ENCODE results near the gene BYSL.

BYSL gene

GRCh38 chr6:41914869-41915530 lies 6.3 kb upstream of the BYSL start:
- no peak for DNase-seq

GRCh38 chr6:41917528-41917927 lies 3.8 kb upstream of the BYSL start:
- DNase-seq = no peak

GRCh38 chr6:41921712-41921998 lies 356 bp downstream of the BYSL start:
- peak; percentile 8 for DNase-seq

DNA sequence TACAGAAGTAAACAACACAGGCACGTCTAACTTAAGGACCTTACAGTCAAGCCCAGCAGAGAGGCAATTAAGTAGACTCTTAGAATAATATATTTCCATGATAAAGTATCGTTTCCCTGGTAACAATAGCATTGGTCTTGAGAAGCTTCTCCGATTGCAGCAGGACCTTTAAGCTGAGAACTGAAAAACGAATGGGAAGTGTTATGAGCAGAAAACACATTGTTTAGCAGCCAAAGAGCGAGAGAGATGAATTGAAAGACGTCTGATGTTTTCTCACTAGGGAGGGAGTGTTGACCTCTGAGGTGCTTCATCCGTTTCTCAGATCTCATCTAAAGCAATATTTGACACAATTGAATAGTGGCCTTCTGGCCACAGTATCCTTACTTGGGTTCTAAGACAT lies 855 bp downstream of the BYSL start:
- DNase-seq = peak; percentile 6

GRCh38 chr6:41927253-41927652 lies 6.0 kb downstream of the BYSL start:
- no peak for DNase-seq

- no peak for DNase-seq
These were observed 8.6 kb downstream of the BYSL start for GRCh38 chr6:41929924-41930323.

DNA sequence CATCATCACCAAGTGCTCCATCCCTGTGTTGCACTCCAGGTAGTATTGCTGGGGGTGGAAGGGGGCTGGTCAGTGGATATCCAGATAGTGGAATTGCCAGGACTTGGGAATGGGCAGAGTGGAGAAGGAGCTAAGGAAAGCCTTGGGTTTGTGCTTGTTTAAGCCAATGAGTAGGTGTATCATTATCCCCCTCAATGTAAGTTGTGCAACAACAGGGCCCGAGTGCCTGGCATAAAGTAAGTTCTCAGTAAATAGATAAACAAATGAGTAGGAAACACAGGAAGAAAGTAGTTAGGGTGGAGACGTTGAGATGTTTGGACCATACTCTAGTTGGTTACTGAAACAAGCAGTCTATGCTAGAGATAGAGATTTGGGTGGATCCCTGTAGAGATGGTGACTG lies 10.5 kb downstream of the BYSL start:
- no peak for DNase-seq

DNA sequence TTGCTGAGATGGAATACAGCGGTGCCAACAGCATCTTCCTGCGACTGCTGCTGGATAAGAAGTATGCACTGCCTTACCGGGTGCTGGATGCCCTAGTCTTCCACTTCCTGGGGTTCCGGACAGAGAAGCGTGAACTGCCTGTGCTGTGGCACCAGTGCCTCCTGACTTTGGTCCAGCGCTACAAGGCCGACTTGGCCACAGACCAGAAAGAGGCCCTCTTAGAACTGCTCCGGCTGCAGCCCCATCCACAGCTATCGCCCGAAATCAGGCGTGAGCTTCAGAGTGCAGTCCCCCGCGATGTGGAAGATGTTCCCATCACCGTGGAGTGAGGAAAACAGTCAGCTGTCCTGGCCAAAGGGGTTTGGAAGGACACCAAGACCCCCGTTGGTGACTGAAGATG lies 11.1 kb downstream of the BYSL start:
- DNase-seq = no peak

DNA sequence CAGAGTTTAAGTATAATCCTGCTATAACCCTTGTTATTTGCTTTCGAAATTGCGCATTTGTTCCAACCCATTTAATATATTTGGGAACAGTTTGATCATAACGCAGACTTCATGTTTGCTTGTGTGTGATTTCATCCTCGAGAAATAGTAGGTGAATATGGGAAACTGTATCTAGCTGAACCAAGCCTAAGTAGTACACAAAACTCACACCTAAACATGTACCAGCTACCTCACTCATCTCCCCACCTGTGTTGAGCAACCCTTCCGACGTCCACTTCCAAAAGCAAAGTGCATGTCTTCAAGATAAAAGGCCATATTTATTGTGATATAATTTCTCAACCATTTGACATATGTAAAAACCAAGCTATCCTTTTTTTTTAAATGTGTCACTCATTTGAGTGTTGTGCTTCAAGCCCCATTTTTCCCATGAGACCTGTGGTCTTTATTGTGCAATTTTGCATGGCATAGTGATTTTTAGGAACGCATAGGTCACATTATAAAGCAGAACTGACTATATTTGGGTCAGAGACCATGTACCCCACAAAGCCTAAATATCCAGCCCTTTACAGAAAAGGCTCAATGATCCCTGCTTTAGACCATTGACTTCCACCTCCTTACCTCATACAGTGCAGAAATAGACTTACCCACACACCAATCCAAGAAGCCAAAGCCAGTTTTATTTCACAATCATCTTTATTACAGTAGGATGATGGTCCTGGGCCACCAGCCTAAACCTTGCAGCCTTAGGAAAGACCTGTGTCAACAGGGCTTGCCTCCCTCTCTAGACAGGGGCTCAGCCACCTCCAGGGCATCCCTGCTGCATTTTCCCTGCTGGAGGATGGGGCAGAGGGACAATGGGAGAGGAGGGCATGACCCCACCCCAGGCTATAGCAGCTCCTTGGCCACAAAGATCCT lies 13.2 kb downstream of the BYSL start:
- DNase-seq = no peak

DNA sequence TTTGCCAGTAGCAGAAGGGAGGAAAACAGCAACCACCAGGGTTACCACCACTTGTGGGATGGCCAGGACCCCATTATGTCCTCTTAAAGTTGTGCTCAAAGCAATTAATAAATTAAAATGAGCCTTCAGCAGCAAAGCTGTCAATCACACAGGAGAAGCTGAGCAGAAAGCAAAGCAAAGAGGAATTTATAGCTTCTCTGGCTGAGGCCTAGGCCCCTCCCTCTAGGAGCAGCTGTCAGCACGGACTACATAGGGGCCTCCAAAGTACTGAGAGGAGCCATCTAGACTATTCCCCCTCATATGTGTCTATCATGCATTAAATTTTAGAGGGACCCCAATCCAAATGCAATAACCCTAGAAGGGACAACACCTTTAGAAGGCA lies 13.9 kb downstream of the BYSL start:
- no peak for DNase-seq

GRCh38 chr6:41935685-41936072 lies 14.4 kb downstream of the BYSL start:
- DNase-seq = no peak

DNA sequence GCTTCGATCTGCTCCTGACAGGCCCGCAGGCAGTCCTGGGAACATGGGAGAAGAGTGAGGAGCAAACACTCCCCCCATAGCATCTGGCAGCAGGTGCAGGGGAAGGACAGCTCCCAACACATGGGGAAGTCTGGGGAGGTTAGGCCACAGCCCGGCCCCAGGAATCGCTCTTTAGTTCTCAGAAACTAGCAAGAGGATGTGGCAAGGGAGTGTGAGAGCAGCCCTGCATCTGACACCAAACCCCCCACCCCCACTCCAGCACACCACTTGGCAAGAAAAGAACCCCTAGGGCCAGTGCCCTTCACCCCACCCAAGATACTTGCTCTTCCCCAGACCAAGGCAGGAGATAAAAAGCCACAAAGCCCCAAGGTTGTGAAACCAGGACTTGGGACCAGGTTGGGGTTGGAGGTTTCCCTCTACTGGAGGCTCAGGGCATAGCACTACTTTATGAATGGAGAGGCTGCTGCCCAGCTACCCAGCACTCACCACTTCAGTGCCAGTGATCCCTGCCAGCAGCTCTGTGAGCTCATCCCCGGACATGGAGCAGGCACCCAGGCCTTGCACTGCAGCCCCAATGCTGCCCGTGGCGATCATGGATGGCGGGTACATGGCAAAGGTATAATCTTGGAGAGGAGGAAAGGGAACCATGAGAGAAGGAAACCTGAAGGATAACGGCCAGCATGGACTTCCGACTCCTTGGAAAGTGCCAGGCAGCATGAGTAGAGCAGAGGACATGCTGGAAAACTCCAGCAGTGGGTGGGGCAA lies 15.0 kb downstream of the BYSL start:
- DNase-seq = peak; percentile 81

DNA sequence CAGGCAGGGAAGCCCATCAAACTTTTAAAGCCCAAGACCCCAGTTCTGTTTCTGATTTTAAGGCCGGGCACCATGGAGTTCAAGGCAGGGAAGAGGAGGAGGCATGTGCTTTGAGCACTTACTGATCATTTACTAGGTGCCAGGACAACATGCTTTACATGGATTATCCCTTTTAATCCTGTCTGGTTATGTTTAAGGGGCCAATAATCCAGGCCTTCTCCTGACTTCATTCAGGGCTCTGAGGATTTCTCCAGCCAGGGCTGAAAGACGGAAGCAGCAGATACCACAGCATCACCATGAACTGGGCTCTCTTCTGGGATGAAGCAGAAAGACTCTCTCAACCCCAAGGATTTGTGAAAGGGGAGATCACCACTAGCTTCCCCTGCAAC lies 16.2 kb downstream of the BYSL start:
- no peak for DNase-seq

DNA sequence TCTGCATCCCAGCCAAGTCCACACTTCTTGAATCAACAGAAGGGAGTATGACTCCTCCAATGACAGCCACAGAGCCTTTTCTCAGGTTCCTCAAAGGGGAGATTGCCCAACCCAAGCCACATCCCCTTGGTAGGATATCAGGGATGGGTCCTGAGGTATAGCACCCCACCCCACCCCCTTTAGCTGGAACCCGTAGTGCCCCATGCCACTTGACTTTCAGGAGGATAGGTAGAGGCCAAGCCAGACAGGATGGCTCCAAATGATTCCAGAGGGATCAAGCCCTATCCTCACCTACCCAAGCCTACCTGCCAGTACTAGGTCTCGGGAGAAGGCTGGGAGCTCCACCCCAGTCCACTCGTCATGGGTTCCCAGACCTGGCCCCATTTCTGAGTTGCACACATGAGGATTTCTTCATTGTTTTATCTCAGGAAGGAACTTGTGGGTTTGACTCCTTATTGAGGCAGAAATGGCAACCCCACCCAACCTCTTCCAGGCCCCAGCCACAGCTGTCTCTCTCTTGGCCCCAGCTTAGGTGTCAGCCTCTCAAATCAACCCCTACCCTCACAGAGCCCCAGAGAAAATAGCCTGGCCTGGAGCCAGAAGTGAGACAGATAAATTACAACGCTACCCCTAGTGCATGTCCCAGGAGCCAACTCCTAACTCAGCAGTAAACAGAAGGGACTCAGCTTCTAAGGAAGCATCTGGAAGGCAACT lies 16.7 kb downstream of the BYSL start:
- peak; percentile 81 for DNase-seq

GRCh38 chr6:41938590-41939175 lies 17.4 kb downstream of the BYSL start:
- DNase-seq = no peak

DNA sequence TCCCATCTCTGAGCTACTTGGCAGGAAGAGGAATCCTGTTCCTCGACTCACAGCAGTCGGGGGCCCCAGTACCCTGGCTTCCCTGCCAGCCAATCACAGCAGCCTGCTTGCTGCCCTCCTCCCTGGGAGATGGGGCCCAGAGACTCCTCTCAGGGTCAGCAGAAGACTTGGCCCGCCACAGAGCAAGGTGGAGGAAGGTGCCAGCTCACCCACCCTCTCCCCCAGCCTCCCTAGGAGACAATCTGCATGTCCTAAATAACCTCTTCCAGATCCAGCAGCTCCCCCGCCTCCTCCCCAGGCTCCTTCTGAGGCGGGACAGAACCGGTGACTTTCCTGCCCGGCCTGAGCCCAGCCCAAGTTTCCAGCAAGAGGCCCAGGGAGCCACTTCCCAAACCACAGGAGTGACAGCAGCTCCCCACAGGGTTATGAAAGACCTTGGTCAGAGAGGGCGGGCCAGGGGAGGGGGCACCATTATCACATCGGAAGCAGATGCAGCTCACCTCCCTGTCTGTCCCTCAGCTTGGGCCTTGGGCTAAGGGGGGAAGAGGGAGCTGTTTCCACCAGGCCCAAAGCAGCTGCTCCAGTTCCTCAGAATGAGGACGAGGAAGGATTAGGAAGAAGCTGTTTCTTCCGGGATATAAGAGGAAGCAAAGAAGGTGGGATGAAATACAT lies 18.0 kb downstream of the BYSL start:
- no peak for DNase-seq

DNA sequence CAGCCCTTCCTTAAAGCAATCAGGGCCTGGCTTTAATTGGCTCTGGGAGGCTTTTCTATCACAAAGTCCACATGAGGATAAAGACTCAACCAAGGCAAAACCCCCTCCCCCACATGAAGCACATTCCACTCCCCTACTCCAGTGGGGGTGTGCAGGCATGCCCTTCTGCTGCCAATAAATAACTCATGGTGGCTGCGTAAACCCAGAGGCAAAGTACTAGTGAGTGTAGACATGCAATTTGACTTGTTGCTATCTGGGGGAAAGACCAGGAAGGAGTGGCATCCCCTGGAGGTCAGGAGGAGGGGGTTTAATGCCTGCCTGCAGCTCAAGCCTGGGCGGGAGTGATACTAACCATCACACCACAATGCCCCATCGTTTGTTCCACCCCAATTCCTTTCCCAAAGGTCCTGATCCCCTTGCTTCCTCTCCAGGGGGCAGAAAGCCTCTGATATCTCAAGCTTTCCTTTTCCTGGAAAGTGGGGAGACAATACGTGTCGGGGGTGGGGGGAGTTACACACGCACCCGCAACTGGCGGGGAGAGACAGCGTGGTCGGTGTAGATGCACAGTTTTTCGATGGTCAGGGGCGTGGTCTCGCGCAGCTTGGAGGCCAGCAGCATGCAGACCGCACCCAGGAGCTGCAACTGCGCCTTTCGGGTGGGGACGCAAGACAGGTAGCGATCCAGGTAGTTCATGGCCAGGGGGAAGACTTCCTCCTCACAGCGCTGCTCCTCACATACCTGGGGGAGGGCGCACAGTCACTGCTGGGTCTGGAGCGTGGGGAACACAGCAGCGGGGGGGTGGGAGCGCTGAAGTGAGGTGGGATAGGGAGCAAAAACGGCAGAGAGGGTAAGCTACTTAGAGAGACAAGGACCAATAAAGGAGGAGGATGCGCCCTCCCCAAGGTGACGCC lies 18.8 kb downstream of the BYSL start:
- no peak for DNase-seq

DNA sequence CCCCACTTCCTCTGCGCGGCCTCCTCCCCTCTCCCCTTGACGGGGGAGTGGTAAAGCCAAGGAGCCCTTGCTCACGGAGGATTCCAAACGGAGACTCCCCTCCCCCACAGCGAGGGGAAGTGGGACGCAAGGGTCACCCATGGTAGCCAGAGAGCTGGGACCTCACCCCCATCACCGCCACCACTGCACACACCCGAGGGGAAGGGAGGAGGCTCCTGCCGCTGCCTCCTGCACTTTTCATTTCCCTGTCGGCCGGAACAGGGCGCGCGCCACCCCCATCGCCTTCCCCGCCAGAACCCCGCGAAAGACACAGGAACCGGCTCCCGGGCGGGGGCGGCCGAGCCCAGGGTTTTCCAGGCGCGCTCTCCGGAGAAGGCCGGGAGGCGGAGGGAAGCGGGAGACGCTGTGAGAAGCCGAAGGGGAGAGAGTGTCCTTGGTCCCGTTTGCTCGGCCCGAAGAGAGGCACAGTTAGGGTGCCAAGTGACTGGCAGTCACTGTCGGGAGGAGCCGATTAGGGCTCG lies 19.5 kb downstream of the BYSL start:
- peak; percentile 43 for DNase-seq

- peak; percentile 76 for DNase-seq
These were observed 20.2 kb downstream of the BYSL start, which contains the start of gene CCND3 for GRCh38 chr6:41941280-41942066. CCND3 (minus strand) TSS chr6:41941808; CDS start chr6:41941649, 159 bp downstream.
